ENCODE results near the gene IQUB.

The IQUB gene

DNA sequence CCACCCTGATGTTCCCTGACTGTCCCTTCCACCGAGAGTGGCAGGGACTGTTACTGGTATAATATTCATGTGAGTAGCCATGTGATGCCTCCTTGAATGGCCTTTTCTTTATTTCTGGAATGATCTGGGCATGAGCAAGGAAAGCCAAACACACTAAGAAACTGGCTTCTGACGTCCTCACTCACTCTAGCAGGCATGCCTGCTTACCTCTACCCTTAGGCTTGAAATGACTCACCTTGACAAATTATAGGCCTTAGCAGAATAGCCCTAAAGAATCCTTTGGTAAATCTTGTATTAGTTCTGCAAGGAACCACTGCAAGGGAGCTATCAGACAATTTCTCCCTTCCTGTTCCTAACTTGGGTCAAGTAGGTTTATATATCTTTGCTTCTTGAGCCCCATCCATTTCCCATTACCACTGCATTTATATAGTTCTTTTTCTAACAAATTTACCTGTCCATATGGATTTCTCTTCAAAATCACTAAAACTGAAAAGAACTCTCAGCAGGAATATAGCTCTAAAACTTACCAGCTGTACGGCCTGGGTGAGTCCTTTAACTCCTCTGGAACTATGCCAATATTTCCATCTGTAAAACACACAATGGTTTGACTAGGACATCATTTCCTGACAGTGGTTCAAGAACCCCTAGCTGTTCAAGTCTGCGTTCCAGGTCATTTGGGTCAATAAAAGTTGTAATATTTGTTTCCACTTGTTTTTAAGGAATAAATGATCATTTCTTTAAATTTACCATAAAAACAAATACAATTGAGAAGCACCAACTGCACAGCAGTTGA is 36.2 kb upstream of the IQUB start:
- H3K27me3 ChIP-seq (ENCODE audit: insufficient read depth, poor library complexity, severe bottlenecking): no peaks in the 10 kb centered on the region
- TF ChIP-seq SPI1 (IDR thresholded peaks at IDR 0.05; ENCODE audit: borderline replicate concordance, low read depth) (no peak), POLR2AphosphoS5 (IDR thresholded peaks at IDR 0.05; ENCODE audit: low read depth) (no peak), GABPA (IDR thresholded peaks at IDR 0.05; ENCODE audit: low read depth) (no peak)
- TF ChIP-seq, protein P1, sequence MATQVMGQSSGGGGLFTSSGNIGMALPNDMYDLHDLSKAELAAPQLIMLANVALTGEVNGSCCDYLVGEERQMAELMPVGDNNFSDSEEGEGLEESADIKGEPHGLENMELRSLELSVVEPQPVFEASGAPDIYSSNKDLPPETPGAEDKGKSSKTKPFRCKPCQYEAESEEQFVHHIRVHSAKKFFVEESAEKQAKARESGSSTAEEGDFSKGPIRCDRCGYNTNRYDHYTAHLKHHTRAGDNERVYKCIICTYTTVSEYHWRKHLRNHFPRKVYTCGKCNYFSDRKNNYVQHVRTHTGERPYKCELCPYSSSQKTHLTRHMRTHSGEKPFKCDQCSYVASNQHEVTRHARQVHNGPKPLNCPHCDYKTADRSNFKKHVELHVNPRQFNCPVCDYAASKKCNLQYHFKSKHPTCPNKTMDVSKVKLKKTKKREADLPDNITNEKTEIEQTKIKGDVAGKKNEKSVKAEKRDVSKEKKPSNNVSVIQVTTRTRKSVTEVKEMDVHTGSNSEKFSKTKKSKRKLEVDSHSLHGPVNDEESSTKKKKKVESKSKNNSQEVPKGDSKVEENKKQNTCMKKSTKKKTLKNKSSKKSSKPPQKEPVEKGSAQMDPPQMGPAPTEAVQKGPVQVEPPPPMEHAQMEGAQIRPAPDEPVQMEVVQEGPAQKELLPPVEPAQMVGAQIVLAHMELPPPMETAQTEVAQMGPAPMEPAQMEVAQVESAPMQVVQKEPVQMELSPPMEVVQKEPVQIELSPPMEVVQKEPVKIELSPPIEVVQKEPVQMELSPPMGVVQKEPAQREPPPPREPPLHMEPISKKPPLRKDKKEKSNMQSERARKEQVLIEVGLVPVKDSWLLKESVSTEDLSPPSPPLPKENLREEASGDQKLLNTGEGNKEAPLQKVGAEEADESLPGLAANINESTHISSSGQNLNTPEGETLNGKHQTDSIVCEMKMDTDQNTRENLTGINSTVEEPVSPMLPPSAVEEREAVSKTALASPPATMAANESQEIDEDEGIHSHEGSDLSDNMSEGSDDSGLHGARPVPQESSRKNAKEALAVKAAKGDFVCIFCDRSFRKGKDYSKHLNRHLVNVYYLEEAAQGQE (IDR thresholded peaks at IDR 0.05; ENCODE audit: insufficient replicate concordance, low read depth): no peak
- TF ChIP-seq, protein P2, sequence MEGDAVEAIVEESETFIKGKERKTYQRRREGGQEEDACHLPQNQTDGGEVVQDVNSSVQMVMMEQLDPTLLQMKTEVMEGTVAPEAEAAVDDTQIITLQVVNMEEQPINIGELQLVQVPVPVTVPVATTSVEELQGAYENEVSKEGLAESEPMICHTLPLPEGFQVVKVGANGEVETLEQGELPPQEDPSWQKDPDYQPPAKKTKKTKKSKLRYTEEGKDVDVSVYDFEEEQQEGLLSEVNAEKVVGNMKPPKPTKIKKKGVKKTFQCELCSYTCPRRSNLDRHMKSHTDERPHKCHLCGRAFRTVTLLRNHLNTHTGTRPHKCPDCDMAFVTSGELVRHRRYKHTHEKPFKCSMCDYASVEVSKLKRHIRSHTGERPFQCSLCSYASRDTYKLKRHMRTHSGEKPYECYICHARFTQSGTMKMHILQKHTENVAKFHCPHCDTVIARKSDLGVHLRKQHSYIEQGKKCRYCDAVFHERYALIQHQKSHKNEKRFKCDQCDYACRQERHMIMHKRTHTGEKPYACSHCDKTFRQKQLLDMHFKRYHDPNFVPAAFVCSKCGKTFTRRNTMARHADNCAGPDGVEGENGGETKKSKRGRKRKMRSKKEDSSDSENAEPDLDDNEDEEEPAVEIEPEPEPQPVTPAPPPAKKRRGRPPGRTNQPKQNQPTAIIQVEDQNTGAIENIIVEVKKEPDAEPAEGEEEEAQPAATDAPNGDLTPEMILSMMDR (IDR thresholded peaks at IDR 0.05; ENCODE audit: insufficient read depth, low read length): no peak
- H3K4me3 ChIP-seq (replicated peaks; ENCODE audit: insufficient read depth, low read length): no peak overlapping the region
- no peak for DNase-seq (ENCODE audit: low read depth in 1 of 2, low spot score in 1 of 2)
- H3K27ac ChIP-seq (replicated peaks): no peak overlapping the region

DNA sequence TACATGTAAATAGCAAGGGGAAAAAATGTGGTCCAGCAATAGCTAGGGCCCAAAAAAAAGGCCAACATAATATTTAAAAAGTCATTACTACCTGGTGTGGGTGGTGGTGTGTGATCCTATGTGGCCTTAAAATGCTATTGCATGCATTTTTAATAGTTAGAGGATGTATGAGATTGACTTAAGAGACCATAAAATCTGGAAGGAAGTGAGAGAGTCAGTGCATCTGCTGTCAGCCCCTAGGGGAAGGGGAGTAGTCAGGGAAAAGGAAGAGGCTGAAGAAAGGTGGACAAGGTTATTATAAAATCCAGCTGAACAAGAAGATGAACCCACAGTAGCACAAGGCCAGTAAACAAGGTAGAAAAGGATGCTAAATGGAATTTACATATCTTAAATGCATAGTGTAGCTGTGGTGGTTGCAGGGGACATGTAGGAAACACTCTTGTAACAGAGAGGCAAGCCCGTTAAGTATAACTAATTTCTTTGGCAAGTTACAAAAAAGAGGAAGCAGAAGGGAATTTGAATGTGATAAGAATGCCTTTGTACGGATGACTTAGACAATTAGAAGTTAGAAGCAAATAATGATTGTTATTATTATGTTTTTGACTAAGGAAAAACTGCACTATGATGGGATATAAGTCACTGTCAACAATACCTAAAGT is 35.1 kb upstream of the IQUB start:
- no peak overlapping the region for H3K27ac ChIP-seq (replicated peaks)
- no peak for DNase-seq (ENCODE audit: low read depth in 1 of 2, low spot score in 1 of 2)
- H3K27me3 ChIP-seq (ENCODE audit: insufficient read depth, poor library complexity, severe bottlenecking): no peaks in the 10 kb centered on the region
- TF ChIP-seq SPI1 (IDR thresholded peaks at IDR 0.05; ENCODE audit: borderline replicate concordance, low read depth) (0 out of 2 replicates have a peak, but pooled peaks have one; percentile 2), POLR2AphosphoS5 (IDR thresholded peaks at IDR 0.05; ENCODE audit: low read depth) (no peak), GABPA (IDR thresholded peaks at IDR 0.05; ENCODE audit: low read depth) (no peak)
- TF ChIP-seq, protein P1 (IDR thresholded peaks at IDR 0.05; ENCODE audit: insufficient replicate concordance, low read depth): no peak
- H3K4me3 ChIP-seq (replicated peaks; ENCODE audit: insufficient read depth, low read length): no peak overlapping the region

DNA sequence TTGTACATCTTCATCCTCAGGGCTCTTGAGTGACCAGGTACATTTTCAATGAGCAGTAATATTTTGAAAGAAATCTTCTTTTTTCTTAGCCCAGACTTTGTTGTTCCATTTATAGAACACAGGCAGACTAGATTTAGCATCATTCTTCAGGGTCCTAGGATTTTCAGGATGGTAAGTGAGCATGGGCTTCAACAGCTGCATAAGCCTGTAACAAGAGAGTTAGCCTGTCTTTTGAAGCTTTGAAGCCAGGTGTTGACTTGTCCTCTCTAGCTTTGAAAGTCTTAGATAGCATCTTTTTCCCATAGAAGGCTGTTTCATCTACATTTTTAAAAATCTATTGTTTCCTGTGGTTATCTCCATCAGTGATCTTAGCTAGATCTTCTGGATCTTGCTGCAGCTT is 27.7 kb upstream of the IQUB start:
- TF ChIP-seq, protein P1 (IDR thresholded peaks at IDR 0.05; ENCODE audit: insufficient replicate concordance, low read depth): no peak
- TF ChIP-seq POLR2AphosphoS5 (IDR thresholded peaks at IDR 0.05; ENCODE audit: low read depth) (no peak), GABPA (IDR thresholded peaks at IDR 0.05; ENCODE audit: low read depth) (no peak), SPI1 (IDR thresholded peaks at IDR 0.05; ENCODE audit: borderline replicate concordance, low read depth) (no peak)
- TF ChIP-seq, protein P2 (IDR thresholded peaks at IDR 0.05; ENCODE audit: insufficient read depth, low read length): no peak
- no peak overlapping the region for H3K27ac ChIP-seq (replicated peaks)
- H3K27me3 ChIP-seq (ENCODE audit: insufficient read depth, poor library complexity, severe bottlenecking): no peaks in the 10 kb centered on the region
- DNase-seq (ENCODE audit: low read depth in 1 of 2, low spot score in 1 of 2): no peak
- H3K4me3 ChIP-seq (replicated peaks; ENCODE audit: insufficient read depth, low read length): no peak overlapping the region

Data from HL-60 (cell line).